Thoracic aorta (tissue), 2 donors: ENCODE measurements around the gene NFATC2IP. TPM values are rescaled to one million over a fixed set of nuclear protein-coding genes. Genes with fewer than 3 reads are reported as not detected.

ENCODE experiments used
- ATAC-seq: fragments of 150-250 bp; one replicate; pipeline ENCODE4 v1.8.0; 2017; ENCODE audit warnings: low read depth; ENCODE audit not compliant: insufficient number of reproducible peaks, low FRiP score
- DNase-seq: peaks from one replicate; pipeline ENCODE4 v3.0.0-alpha.2; 2020; ENCODE audit warnings: low spot score
- H3K27ac ChIP-seq, 2 donors: fragments of 200-600 bp; sonication (generic); 1 replicate in 1 of 2; 2 replicates in 1 of 2; pipeline ENCODE4 v1.5.1; 2016; ENCODE audit warnings: mild to moderate bottlenecking in 2 of 2, moderate library complexity in 2 of 2
- H3K27me3 ChIP-seq: fragments of 200-600 bp; sonication (generic); replicated peaks from 2 replicates; pipeline ENCODE4 v1.6.0; 2016; ENCODE audit warnings: mild to moderate bottlenecking; ENCODE audit not compliant: insufficient read depth
- H3K36me3 ChIP-seq: fragments of 200-600 bp; sonication (generic); one replicate; pipeline ENCODE4 v1.5.1; 2016
- H3K4me1 ChIP-seq, 2 donors: fragments of 200-600 bp; sonication (generic); 1 replicate in 1 of 2; 2 replicates in 1 of 2; pipeline versions ENCODE4 v1.5.1 to v1.6.0; 2016; ENCODE audit warnings: low read depth in 2 of 2, mild to moderate bottlenecking in 1 of 2; ENCODE audit not compliant: control insufficient read depth in 1 of 2
- H3K4me3 ChIP-seq: fragments of 200-600 bp; sonication (generic); 2 replicates; pipeline ENCODE4 v1.5.1; 2016; ENCODE audit warnings: mild to moderate bottlenecking
- H3K9me3 ChIP-seq: fragments of 200-600 bp; sonication (generic); 2 replicates; pipeline ENCODE4 v1.5.1; 2016
- total RNA-seq, 2 donors: library from RNA; depleted of rRNA; stranded (reverse); fragments of >200 nt; gene quantifications; one replicate each; pipeline versions ENCODE4 v1.1.0 to v1.2.3, GENCODE V29; 2016
- TF ChIP-seq, protein P1 (sequence below): fragments of 200-600 bp; sonication (generic); IDR thresholded peaks from one replicate; pipeline ENCODE4 v1.5.1; 2019; ENCODE audit warnings: antibody characterized with exemption

NFATC2IP gene
- total RNA-seq = 10 to 100 TPM; 38.4 to 45.5 TPM

DNA sequence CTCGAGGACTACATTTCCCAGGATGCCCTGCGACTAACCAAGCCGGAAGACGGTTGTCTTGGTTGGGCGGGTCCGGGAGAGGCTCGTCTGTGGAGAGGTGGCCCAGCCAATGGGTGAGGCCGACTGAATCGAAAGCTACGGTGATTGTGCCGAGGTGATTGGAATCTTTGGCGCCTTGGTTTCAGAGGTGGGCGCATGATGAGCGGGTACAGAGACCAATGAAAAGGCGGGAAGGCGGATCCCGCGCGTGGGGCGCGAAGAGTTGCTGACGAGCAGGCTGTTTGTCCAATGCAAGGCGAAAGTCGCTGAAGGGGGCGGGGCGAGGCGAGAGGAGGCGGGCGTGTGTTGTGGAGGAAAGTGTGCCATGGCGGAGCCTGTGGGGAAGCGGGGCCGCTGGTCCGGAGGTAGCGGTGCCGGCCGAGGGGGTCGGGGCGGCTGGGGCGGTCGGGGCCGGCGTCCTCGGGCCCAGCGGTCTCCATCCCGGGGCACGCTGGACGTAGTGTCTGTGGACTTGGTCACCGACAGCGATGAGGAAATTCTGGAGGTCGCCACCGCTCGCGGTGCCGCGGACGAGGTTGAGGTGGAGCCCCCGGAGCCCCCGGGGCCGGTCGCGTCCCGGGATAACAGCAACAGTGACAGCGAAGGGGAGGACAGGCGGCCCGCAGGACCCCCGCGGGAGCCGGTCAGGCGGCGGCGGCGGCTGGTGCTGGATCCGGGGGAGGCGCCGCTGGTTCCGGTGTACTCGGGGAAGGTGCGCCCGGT, at the start of gene NFATC2IP:
Gene NFATC2IP, plus strand, starts transcription at position 290 of the 762 bp plus-strand sequence. Its CDS starts 75 bp downstream, at position 365.
- Histone ChIP-seq H3K9me3 (no peaks in the 10 kb centered on the region), H3K36me3 (peaks cover 15% of the 10 kb centered on the region), H3K4me3 (peak within 1 kb of the TSS; percentile 91), H3K27ac (peak within 1 kb of the TSS; percentile 80 to 82), H3K27me3 (no peaks in the 10 kb centered on the region), H3K4me1 (peaks cover 8 to 23% of the 10 kb centered on the region in 2 donors)
- ATAC-seq (peak; percentile 99), DNase-seq (peak; percentile 99)
- TF ChIP-seq, protein P1, sequence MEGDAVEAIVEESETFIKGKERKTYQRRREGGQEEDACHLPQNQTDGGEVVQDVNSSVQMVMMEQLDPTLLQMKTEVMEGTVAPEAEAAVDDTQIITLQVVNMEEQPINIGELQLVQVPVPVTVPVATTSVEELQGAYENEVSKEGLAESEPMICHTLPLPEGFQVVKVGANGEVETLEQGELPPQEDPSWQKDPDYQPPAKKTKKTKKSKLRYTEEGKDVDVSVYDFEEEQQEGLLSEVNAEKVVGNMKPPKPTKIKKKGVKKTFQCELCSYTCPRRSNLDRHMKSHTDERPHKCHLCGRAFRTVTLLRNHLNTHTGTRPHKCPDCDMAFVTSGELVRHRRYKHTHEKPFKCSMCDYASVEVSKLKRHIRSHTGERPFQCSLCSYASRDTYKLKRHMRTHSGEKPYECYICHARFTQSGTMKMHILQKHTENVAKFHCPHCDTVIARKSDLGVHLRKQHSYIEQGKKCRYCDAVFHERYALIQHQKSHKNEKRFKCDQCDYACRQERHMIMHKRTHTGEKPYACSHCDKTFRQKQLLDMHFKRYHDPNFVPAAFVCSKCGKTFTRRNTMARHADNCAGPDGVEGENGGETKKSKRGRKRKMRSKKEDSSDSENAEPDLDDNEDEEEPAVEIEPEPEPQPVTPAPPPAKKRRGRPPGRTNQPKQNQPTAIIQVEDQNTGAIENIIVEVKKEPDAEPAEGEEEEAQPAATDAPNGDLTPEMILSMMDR = no peak

DNA sequence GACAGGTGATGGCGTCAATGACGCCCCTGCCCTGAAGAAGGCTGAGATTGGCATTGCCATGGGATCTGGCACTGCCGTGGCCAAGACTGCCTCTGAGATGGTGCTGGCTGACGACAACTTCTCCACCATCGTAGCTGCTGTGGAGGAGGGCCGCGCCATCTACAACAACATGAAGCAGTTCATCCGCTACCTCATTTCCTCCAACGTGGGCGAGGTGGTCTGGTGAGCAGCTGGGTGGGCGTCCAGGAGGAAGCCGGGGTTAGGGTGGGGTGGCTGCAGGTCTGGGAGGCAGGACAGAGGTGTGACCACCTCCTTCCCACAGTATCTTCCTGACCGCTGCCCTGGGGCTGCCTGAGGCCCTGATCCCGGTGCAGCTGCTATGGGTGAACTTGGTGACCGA, 48.9 kb upstream of the NFATC2IP start:
- peaks cover 5% of the 10 kb centered on the region for H3K36me3 ChIP-seq
- DNase-seq (no peak), ATAC-seq (no peak)
- H3K27me3 ChIP-seq = no peaks in the 10 kb centered on the region
- TF ChIP-seq, protein P1 = no peak
- H3K4me3 ChIP-seq = no peak overlapping the region
- no peaks in the 10 kb centered on the region for H3K9me3 ChIP-seq
- H3K4me1 ChIP-seq = no peaks in the 10 kb centered on the region
- no peak overlapping the region for H3K27ac ChIP-seq

DNA sequence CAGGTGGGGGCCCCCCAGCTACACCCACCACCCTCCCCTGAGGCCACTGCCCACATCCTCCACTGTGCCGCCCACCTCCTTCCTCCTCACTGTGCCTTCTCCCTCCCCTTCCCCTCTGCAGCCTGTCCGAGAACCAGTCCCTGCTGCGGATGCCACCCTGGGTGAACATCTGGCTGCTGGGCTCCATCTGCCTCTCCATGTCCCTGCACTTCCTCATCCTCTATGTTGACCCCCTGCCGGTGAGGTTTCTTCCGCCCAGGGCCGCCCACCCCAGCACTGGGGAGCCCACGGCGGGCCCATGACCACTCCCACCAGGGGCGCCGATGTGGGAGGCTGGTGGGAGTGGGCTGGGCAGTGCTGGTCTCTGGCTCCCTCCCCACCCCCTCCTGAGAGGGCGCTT, 47.8 kb upstream of the NFATC2IP start:
- TF ChIP-seq, protein P1 = no peak
- no peaks in the 10 kb centered on the region for H3K27me3 ChIP-seq
- DNase-seq (no peak), ATAC-seq (no peak)
- H3K9me3 ChIP-seq = no peaks in the 10 kb centered on the region
- H3K27ac ChIP-seq = no peak overlapping the region
- no peaks in the 10 kb centered on the region for H3K4me1 ChIP-seq
- H3K4me3 ChIP-seq = no peak overlapping the region
- H3K36me3 ChIP-seq = peaks cover 5% of the 10 kb centered on the region

DNA sequence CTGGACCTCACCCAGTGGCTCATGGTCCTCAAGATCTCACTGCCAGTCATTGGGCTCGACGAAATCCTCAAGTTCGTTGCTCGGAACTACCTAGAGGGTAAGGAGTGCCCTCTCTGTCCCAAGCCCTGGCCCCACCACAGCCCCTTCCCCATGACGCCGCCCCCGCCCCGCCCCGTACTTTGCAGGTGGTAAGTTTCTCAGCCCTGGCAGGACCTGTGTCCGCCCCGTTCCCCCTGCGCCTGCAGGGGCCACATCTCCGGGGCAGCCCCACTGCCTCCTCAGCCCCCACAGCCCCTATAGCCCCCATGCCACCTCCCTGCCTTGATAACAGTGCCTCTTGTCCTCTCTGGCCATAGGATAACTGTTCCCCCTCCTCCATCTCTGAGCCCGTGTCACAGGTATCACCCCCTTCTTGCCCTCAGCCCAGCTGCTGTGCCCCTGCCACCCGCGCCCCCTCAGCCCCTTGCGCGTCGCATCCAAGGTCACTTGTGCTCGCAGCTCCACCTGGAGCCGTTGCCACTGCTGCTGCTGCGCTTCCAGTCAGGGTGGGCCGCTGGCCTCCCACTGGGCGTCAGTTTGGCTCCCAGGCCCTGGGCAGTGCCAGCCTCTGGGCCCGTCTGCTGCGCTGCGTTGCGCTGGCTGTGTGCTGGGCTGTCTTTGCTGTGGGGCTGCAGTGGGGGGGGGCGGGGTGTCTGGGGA, 47.2 kb upstream of the NFATC2IP start:
- ATAC-seq (no peak), DNase-seq (no peak)
- TF ChIP-seq, protein P1 = no peak
- Histone ChIP-seq H3K27me3 (no peaks in the 10 kb centered on the region), H3K9me3 (no peaks in the 10 kb centered on the region), H3K4me3 (no peak overlapping the region), H3K36me3 (peaks cover 5% of the 10 kb centered on the region), H3K4me1 (no peaks in the 10 kb centered on the region), H3K27ac (no peak overlapping the region)

DNA sequence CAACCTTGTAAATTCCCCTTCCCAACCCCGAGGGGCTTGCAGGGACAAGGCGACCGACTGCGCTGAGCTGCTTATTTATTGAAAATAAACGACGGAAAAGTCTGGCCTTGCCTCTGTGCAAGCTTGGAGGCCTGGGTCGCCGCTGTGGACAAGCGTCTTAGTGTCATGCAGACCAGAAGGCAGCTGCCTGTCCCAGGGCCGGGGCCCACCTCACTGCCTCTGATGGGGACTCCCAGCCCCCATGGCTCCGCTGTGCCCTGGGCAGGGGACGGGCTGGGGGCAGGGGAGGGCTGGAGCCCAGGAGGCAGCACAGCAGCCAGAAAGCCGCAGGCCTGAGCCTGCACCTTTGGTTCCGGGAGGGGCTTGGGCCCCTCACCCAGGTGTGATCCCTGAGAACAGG, 46.4 kb upstream of the NFATC2IP start:
- DNase-seq (no peak), ATAC-seq (no peak)
- no peak overlapping the region for H3K27ac ChIP-seq
- no peaks in the 10 kb centered on the region for H3K4me1 ChIP-seq
- no peak overlapping the region for H3K4me3 ChIP-seq
- TF ChIP-seq, protein P1 = no peak
- peaks cover 8% of the 10 kb centered on the region for H3K36me3 ChIP-seq
- H3K9me3 ChIP-seq = no peaks in the 10 kb centered on the region
- H3K27me3 ChIP-seq = no peaks in the 10 kb centered on the region
